Measurements from ENCODE around the gene RPH3AL.

- no peak for TF ChIP-seq NFYB (IDR thresholded peaks at IDR 0.05; ENCODE audit: insufficient read depth, low read depth, low read length)
- TF ChIP-seq KDM1A (IDR thresholded peaks at IDR 0.05; ENCODE audit: borderline replicate concordance), result no peak
- TF ChIP-seq HDAC6 (IDR thresholded peaks at IDR 0.05; ENCODE audit: unreplicated experiment), result no peak
- TF ChIP-seq, protein P1, sequence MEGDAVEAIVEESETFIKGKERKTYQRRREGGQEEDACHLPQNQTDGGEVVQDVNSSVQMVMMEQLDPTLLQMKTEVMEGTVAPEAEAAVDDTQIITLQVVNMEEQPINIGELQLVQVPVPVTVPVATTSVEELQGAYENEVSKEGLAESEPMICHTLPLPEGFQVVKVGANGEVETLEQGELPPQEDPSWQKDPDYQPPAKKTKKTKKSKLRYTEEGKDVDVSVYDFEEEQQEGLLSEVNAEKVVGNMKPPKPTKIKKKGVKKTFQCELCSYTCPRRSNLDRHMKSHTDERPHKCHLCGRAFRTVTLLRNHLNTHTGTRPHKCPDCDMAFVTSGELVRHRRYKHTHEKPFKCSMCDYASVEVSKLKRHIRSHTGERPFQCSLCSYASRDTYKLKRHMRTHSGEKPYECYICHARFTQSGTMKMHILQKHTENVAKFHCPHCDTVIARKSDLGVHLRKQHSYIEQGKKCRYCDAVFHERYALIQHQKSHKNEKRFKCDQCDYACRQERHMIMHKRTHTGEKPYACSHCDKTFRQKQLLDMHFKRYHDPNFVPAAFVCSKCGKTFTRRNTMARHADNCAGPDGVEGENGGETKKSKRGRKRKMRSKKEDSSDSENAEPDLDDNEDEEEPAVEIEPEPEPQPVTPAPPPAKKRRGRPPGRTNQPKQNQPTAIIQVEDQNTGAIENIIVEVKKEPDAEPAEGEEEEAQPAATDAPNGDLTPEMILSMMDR (IDR thresholded peaks at IDR 0.05 in 2 of 3, conservative IDR thresholded peaks at IDR 0.05 in 1 of 3; ENCODE audit: control insufficient read depth in 2 of 3, extremely low read depth in 1 of 3, insufficient read depth in 1 of 3, low read depth in 3 of 3, low read length in 3 of 3), result no peak
- TF ChIP-seq, protein P2, sequence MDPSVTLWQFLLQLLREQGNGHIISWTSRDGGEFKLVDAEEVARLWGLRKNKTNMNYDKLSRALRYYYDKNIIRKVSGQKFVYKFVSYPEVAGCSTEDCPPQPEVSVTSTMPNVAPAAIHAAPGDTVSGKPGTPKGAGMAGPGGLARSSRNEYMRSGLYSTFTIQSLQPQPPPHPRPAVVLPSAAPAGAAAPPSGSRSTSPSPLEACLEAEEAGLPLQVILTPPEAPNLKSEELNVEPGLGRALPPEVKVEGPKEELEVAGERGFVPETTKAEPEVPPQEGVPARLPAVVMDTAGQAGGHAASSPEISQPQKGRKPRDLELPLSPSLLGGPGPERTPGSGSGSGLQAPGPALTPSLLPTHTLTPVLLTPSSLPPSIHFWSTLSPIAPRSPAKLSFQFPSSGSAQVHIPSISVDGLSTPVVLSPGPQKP (IDR thresholded peaks at IDR 0.05; ENCODE audit: low read depth, low read length), result no peak
- TF ChIP-seq EP300 (IDR thresholded peaks at IDR 0.05; ENCODE audit: borderline replicate concordance in 1 of 2, control insufficient read depth in 1 of 2, low read depth in 2 of 2, low read length in 2 of 2), result no peak
- TF ChIP-seq, protein P3, sequence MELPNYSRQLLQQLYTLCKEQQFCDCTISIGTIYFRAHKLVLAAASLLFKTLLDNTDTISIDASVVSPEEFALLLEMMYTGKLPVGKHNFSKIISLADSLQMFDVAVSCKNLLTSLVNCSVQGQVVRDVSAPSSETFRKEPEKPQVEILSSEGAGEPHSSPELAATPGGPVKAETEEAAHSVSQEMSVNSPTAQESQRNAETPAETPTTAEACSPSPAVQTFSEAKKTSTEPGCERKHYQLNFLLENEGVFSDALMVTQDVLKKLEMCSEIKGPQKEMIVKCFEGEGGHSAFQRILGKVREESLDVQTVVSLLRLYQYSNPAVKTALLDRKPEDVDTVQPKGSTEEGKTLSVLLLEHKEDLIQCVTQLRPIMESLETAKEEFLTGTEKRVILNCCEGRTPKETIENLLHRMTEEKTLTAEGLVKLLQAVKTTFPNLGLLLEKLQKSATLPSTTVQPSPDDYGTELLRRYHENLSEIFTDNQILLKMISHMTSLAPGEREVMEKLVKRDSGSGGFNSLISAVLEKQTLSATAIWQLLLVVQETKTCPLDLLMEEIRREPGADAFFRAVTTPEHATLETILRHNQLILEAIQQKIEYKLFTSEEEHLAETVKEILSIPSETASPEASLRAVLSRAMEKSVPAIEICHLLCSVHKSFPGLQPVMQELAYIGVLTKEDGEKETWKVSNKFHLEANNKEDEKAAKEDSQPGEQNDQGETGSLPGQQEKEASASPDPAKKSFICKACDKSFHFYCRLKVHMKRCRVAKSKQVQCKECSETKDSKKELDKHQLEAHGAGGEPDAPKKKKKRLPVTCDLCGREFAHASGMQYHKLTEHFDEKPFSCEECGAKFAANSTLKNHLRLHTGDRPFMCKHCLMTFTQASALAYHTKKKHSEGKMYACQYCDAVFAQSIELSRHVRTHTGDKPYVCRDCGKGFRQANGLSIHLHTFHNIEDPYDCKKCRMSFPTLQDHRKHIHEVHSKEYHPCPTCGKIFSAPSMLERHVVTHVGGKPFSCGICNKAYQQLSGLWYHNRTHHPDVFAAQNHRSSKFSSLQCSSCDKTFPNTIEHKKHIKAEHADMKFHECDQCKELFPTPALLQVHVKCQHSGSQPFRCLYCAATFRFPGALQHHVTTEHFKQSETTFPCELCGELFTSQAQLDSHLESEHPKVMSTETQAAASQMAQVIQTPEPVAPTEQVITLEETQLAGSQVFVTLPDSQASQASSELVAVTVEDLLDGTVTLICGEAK (IDR thresholded peaks at IDR 0.05; ENCODE audit: borderline replicate concordance), result no peak
- no peak for TF ChIP-seq RCOR1 (conservative IDR thresholded peaks at IDR 0.05; ENCODE audit: low read depth, low read length)
- no peak for TF ChIP-seq SP1 (IDR thresholded peaks at IDR 0.05; ENCODE audit: low read depth, low read length)
- TF ChIP-seq TARDBP (IDR thresholded peaks at IDR 0.05; ENCODE audit: borderline replicate concordance), result no peak
- TF ChIP-seq, protein P4, sequence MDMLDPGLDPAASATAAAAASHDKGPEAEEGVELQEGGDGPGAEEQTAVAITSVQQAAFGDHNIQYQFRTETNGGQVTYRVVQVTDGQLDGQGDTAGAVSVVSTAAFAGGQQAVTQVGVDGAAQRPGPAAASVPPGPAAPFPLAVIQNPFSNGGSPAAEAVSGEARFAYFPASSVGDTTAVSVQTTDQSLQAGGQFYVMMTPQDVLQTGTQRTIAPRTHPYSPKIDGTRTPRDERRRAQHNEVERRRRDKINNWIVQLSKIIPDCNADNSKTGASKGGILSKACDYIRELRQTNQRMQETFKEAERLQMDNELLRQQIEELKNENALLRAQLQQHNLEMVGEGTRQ (IDR thresholded peaks at IDR 0.05; ENCODE audit: borderline replicate concordance, low read depth, low read length), result no peak
- no peak for TF ChIP-seq TAF1 (IDR thresholded peaks at IDR 0.05; ENCODE audit: borderline replicate concordance, low read depth, low read length)
- TF ChIP-seq POLR2A (IDR thresholded peaks at IDR 0.05; ENCODE audit: low read depth, low read length), result no peak
- no peak for TF ChIP-seq STAT1 (conservative IDR thresholded peaks at IDR 0.05)
Observed at GRCh38 chr17:372157-373152, 19.8 kb upstream of the RPH3AL start.
